ENCODE results near the gene TRPV3. TPM values are rescaled to one million over a fixed set of nuclear protein-coding genes. Genes with fewer than 3 reads are reported as not detected.

Gene TRPV3
- total and polyA plus RNA-seq, 4 donors, result 0.04 to 0.38 (median 0.26) TPM

- no peak within 1 kb of the TSS for H3K4me3 ChIP-seq (ENCODE audit: low read depth in 1 of 3, low read length in 3 of 3)
- peaks cover under 1 to 22% (median 11%) of the 10 kb centered on the region in 4 donors for H3K4me1 ChIP-seq (ENCODE audit: control insufficient read depth in 4 of 4, insufficient read depth in 4 of 4, low read length in 3 of 4)
- H3K27me3 ChIP-seq (ENCODE audit: control insufficient read depth in 4 of 4, insufficient read depth in 4 of 4, low read length in 3 of 4), result no peaks in the 10 kb centered on the region
- TF ChIP-seq RXRA (IDR thresholded peaks at IDR 0.05), result no peak
- no peak for TF ChIP-seq RAD21 (IDR thresholded peaks at IDR 0.05)
- no peak for TF ChIP-seq SP1 (IDR thresholded peaks at IDR 0.05)
- no peak for TF ChIP-seq ATF3 (IDR thresholded peaks at IDR 0.05)
- TF ChIP-seq, protein P1, sequence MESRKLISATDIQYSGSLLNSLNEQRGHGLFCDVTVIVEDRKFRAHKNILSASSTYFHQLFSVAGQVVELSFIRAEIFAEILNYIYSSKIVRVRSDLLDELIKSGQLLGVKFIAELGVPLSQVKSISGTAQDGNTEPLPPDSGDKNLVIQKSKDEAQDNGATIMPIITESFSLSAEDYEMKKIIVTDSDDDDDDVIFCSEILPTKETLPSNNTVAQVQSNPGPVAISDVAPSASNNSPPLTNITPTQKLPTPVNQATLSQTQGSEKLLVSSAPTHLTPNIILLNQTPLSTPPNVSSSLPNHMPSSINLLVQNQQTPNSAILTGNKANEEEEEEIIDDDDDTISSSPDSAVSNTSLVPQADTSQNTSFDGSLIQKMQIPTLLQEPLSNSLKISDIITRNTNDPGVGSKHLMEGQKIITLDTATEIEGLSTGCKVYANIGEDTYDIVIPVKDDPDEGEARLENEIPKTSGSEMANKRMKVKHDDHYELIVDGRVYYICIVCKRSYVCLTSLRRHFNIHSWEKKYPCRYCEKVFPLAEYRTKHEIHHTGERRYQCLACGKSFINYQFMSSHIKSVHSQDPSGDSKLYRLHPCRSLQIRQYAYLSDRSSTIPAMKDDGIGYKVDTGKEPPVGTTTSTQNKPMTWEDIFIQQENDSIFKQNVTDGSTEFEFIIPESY (IDR thresholded peaks at IDR 0.05), result no peak
- TF ChIP-seq, protein P2, sequence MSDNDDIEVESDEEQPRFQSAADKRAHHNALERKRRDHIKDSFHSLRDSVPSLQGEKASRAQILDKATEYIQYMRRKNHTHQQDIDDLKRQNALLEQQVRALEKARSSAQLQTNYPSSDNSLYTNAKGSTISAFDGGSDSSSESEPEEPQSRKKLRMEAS (IDR thresholded peaks at IDR 0.05), result no peak
- TF ChIP-seq HNF4G (IDR thresholded peaks at IDR 0.05), result no peak
- TF ChIP-seq, protein P3, sequence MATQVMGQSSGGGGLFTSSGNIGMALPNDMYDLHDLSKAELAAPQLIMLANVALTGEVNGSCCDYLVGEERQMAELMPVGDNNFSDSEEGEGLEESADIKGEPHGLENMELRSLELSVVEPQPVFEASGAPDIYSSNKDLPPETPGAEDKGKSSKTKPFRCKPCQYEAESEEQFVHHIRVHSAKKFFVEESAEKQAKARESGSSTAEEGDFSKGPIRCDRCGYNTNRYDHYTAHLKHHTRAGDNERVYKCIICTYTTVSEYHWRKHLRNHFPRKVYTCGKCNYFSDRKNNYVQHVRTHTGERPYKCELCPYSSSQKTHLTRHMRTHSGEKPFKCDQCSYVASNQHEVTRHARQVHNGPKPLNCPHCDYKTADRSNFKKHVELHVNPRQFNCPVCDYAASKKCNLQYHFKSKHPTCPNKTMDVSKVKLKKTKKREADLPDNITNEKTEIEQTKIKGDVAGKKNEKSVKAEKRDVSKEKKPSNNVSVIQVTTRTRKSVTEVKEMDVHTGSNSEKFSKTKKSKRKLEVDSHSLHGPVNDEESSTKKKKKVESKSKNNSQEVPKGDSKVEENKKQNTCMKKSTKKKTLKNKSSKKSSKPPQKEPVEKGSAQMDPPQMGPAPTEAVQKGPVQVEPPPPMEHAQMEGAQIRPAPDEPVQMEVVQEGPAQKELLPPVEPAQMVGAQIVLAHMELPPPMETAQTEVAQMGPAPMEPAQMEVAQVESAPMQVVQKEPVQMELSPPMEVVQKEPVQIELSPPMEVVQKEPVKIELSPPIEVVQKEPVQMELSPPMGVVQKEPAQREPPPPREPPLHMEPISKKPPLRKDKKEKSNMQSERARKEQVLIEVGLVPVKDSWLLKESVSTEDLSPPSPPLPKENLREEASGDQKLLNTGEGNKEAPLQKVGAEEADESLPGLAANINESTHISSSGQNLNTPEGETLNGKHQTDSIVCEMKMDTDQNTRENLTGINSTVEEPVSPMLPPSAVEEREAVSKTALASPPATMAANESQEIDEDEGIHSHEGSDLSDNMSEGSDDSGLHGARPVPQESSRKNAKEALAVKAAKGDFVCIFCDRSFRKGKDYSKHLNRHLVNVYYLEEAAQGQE (IDR thresholded peaks at IDR 0.05), result no peak
- TF ChIP-seq FOXA1 (IDR thresholded peaks at IDR 0.05), result no peak
- no peak for TF ChIP-seq GABPA (IDR thresholded peaks at IDR 0.05 in 1 of 2, conservative IDR thresholded peaks at IDR 0.05 in 1 of 2)
- TF ChIP-seq JUND (IDR thresholded peaks at IDR 0.05), result no peak
- TF ChIP-seq, protein P4, sequence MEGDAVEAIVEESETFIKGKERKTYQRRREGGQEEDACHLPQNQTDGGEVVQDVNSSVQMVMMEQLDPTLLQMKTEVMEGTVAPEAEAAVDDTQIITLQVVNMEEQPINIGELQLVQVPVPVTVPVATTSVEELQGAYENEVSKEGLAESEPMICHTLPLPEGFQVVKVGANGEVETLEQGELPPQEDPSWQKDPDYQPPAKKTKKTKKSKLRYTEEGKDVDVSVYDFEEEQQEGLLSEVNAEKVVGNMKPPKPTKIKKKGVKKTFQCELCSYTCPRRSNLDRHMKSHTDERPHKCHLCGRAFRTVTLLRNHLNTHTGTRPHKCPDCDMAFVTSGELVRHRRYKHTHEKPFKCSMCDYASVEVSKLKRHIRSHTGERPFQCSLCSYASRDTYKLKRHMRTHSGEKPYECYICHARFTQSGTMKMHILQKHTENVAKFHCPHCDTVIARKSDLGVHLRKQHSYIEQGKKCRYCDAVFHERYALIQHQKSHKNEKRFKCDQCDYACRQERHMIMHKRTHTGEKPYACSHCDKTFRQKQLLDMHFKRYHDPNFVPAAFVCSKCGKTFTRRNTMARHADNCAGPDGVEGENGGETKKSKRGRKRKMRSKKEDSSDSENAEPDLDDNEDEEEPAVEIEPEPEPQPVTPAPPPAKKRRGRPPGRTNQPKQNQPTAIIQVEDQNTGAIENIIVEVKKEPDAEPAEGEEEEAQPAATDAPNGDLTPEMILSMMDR (IDR thresholded peaks at IDR 0.05; ENCODE audit: low read depth, low read length, missing input control), result no peak
- TF ChIP-seq YY1 (IDR thresholded peaks at IDR 0.05), result no peak
- no peak for TF ChIP-seq TAF1 (conservative IDR thresholded peaks at IDR 0.05)
- TF ChIP-seq EGR1 (IDR thresholded peaks at IDR 0.05; ENCODE audit: low read depth in 2 of 2), result no peak
- no peak for TF ChIP-seq FOXA2 (IDR thresholded peaks at IDR 0.05)
- TF ChIP-seq HNF4A (conservative IDR thresholded peaks at IDR 0.05), result no peak
- no peak for TF ChIP-seq NR2F2 (IDR thresholded peaks at IDR 0.05)
- WGBS, result 97% methylated on average over 38 of the region's 38 CpGs
- H3K36me3 ChIP-seq (ENCODE audit: control insufficient read depth in 4 of 4, insufficient read depth in 3 of 4, low read depth in 1 of 4, low read length in 3 of 4), result no peaks in the 10 kb centered on the region
- H3K27ac ChIP-seq (ENCODE audit: low read depth in 1 of 2, low read length in 2 of 2), result no peak within 1 kb of the TSS
- H3K9ac ChIP-seq (ENCODE audit: low read depth in 1 of 2, low read length in 2 of 2), result no peak within 1 kb of the TSS
- peaks cover 0 to 1% (median 0%) of the 10 kb centered on the region in 4 donors for H3K9me3 ChIP-seq (ENCODE audit: control insufficient read depth in 4 of 4, low read length in 3 of 4)
- DNase-seq (ENCODE audit: low spot score), result no peak
Observed at GRCh38 chr17:3471599-3471998, 86.0 kb downstream of the TRPV3 start, which contains the start of gene SPATA22. SPATA22 (minus strand) TSS chr17:3471819; CDS start chr17:3469325, 2,494 bp downstream.
